ENCODE measurements around the gene ASAP3.

ASAP3 gene

GRCh38 chr1:23475641-23476040, 8.3 kb downstream of the ASAP3 start:
- no peaks in the 10 kb centered on the region for H3K36me3 ChIP-seq (ENCODE audit: insufficient read depth, low read length)
- TF ChIP-seq EZH2phosphoT487 (IDR thresholded peaks at IDR 0.05; ENCODE audit: borderline replicate concordance) (no peak), CTCF (conservative IDR thresholded peaks at IDR 0.05; ENCODE audit: low read length) (no peak)
- peaks cover 1% of the 10 kb centered on the region for H3K4me1 ChIP-seq (ENCODE audit: insufficient read depth, low read length, poor library complexity, severe bottlenecking)
- H3K9ac ChIP-seq (ENCODE audit: low read depth, low read length, poor library complexity, severe bottlenecking): no peak overlapping the region
- no peaks in the 10 kb centered on the region for H4K20me1 ChIP-seq (ENCODE audit: insufficient read depth, low read length, poor library complexity, severe bottlenecking)
- H3K27me3 ChIP-seq (ENCODE audit: insufficient read depth, low read length, poor library complexity, severe bottlenecking): no peaks in the 10 kb centered on the region
- no peaks in the 10 kb centered on the region for H3K9me3 ChIP-seq (ENCODE audit: insufficient read depth, low read depth, low read length)
- H3K79me2 ChIP-seq (ENCODE audit: insufficient read depth, low read length): no peaks in the 10 kb centered on the region
- H3K4me2 ChIP-seq (ENCODE audit: low read depth, low read length, poor library complexity, severe bottlenecking): no peak overlapping the region
- H2AFZ ChIP-seq (ENCODE audit: low read length): no peak overlapping the region
- no peaks in the 10 kb centered on the region for H3F3A ChIP-seq (ENCODE audit: low read depth)
- no peaks in the 10 kb centered on the region for H3K9me2 ChIP-seq (replicated peaks; ENCODE audit: low read depth, low read length)
- H3K4me3 ChIP-seq (ENCODE audit: low read length, poor library complexity, severe bottlenecking): no peak overlapping the region

- Histone ChIP-seq H3K9me2 (replicated peaks; ENCODE audit: low read depth, low read length) (no peaks in the 10 kb centered on the region), H3K36me3 (ENCODE audit: insufficient read depth, low read length) (no peaks in the 10 kb centered on the region), H3F3A (ENCODE audit: low read depth) (no peaks in the 10 kb centered on the region), H3K9me3 (ENCODE audit: insufficient read depth, low read depth, low read length) (no peaks in the 10 kb centered on the region), H3K4me3 (ENCODE audit: low read length, poor library complexity, severe bottlenecking) (no peak overlapping the region), H4K20me1 (ENCODE audit: insufficient read depth, low read length, poor library complexity, severe bottlenecking) (no peaks in the 10 kb centered on the region), H3K4me1 (ENCODE audit: insufficient read depth, low read length, poor library complexity, severe bottlenecking) (no peaks in the 10 kb centered on the region), H2AFZ (ENCODE audit: low read length) (no peak overlapping the region), H3K79me2 (ENCODE audit: insufficient read depth, low read length) (no peaks in the 10 kb centered on the region), H3K9ac (ENCODE audit: low read depth, low read length, poor library complexity, severe bottlenecking) (no peak overlapping the region), H3K4me2 (ENCODE audit: low read depth, low read length, poor library complexity, severe bottlenecking) (no peak overlapping the region), H3K27me3 (ENCODE audit: insufficient read depth, low read length, poor library complexity, severe bottlenecking) (no peaks in the 10 kb centered on the region)
- no peak for TF ChIP-seq CTCF (conservative IDR thresholded peaks at IDR 0.05; ENCODE audit: low read length)
- no peak for TF ChIP-seq EZH2phosphoT487 (IDR thresholded peaks at IDR 0.05; ENCODE audit: borderline replicate concordance)
Measured at GRCh38 chr1:23475134-23475628, 8.8 kb downstream of the ASAP3 start.

- Histone ChIP-seq H3K9me2 (replicated peaks; ENCODE audit: low read depth, low read length) (no peaks in the 10 kb centered on the region), H3K4me2 (ENCODE audit: low read depth, low read length, poor library complexity, severe bottlenecking) (no peak overlapping the region), H3K9ac (ENCODE audit: low read depth, low read length, poor library complexity, severe bottlenecking) (no peak overlapping the region), H3K36me3 (ENCODE audit: insufficient read depth, low read length) (no peaks in the 10 kb centered on the region), H3K27me3 (ENCODE audit: insufficient read depth, low read length, poor library complexity, severe bottlenecking) (no peaks in the 10 kb centered on the region), H3K4me1 (ENCODE audit: insufficient read depth, low read length, poor library complexity, severe bottlenecking) (no peaks in the 10 kb centered on the region), H3K79me2 (ENCODE audit: insufficient read depth, low read length) (no peaks in the 10 kb centered on the region), H3K4me3 (ENCODE audit: low read length, poor library complexity, severe bottlenecking) (no peak overlapping the region), H4K20me1 (ENCODE audit: insufficient read depth, low read length, poor library complexity, severe bottlenecking) (no peaks in the 10 kb centered on the region), H3K9me3 (ENCODE audit: insufficient read depth, low read depth, low read length) (no peaks in the 10 kb centered on the region), H2AFZ (ENCODE audit: low read length) (no peak overlapping the region), H3F3A (ENCODE audit: low read depth) (no peaks in the 10 kb centered on the region)
- no peak for TF ChIP-seq CTCF (conservative IDR thresholded peaks at IDR 0.05; ENCODE audit: low read length)
- no peak for TF ChIP-seq EZH2phosphoT487 (IDR thresholded peaks at IDR 0.05; ENCODE audit: borderline replicate concordance)
Measured at GRCh38 chr1:23473037-23473800, 10.8 kb downstream of the ASAP3 start.
